DMS114 treated with DMSO at 0.1 percent for 48 hours (cell line): ENCODE measurements around the gene YEATS4.
"Not testable (repeated sequence)": the region's sequence is repeated elsewhere in the genome, so short reads cannot be mapped to it uniquely, and the experiment has no call there.

Source experiments
- DNase-seq: peaks from one replicate; lab custom pipeline; 2025; ENCODE audit not compliant: unreplicated experiment; lab: John Stamatoyannopoulos, UW

YEATS4 gene

DNA sequence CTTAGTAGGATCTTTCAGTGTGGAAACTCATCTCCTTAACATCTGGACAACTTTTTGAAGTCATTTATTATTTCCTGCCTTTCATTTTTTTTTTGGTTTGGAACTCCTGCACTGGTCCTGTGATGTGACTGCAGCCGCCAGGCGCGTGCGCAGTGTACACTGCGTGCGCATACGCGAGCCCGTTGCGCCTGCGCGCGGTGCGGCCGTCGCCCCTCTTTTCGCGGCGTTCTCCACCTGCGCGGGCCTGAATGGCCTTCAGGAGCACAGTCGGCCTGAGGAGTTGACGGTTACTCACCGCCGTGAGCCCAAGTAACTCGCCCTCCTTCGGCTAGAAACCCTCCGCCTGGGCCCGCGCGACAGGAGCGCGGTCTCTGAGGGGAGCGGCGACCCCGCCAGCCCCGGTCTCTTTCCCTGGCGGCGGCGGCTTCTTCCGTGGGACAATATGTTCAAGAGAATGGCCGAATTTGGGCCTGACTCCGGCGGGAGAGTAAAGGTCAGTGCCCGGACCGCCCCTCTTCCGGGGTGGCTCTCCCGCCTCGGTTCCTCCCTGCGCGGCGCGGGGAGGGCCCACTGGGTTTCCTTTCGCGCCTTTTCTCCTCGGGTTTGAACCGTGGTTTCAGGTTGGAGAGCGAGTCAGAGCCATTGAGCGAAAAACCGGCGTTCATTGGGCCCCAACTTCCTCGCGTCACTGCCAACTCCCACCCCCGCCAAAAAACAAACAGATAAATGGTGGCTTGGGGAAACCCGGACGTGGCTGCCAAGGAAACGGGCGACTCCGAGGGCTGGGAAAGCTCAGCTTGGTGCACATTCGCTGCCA is at the start of gene YEATS4:
Gene YEATS4 (plus strand): TSS at position 213 of the 817 bp plus-strand sequence. CDS start 230 bp downstream, at position 443.
- peak; percentile 95 for DNase-seq

DNA sequence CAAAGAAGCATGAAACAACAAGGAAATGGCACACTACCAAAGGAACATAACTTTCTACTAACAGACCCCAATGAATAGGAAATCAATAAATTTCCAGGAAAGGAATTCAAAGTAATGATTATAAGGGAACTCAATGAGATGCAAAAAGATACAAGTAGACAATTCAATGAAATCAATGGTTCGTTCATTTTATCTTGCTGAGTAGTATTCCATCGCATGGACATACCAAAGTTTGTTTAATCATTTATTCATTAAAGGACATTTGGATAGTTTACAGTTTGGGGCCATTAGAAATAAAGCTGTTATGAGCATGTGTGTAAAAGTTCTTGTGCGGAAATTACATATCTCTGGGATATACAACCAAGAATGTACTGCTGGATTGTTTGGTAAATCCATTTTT is 46.3 kb upstream of the YEATS4 start:
- DNase-seq: no peak

DNA sequence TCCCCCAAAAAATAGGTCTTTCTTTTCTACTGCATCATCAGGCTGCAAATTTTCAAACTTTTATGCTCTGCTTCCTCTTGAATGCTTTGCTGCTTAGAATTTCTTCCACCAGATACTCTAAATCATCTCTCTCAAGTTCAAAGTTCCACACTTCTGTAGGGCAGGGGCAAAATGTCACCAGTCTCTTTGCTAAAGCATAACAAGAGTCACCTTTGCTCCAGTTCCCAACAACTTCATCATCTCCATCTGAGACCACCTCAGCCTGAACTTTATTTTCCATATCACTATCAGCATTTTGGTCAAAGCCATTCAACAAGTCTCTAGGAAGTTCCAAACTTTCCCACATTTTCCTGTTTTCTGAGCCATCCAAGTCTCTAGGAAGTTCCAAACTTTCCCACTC is 42.8 kb upstream of the YEATS4 start:
- DNase-seq: not testable (repeated sequence)

DNA sequence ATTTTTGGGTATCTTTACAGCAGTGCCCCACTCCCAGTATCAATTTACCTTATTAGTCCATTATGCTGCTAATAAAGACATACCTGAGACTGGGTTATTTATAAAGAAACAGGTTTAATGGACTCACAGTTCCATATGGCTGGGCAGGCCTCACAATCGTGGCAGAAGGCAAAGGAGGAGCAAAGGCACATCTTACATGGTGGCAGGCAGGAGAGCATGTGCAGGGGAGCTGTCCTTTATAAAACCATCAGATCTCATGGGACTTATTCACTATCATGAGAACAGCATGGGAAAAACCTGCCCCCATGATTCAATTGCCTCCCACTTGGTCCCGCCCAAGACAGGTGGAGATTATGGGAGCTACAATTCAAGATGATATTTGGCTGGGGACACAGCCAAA is 42.3 kb upstream of the YEATS4 start:
- DNase-seq: not testable (repeated sequence)

DNA sequence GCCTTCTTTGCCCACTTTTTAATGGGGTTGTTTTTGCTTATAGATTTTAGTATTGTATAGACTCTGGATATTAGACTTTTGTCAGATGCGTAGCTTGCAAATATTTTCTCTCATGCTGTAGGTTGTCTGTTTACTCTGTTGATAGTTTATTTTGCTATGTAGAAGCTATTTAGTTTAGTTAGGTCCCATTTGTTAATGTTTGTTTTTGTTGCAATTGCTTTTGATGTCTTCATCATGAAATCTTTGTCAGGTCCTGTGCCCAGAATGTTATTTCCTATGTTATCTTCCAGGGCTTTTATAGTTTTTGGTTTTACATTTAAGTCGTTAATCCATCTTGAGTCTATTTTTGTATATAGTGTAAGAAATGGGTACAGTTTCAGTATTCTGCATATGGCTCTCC is 41.3 kb upstream of the YEATS4 start:
- DNase-seq: no peak

DNA sequence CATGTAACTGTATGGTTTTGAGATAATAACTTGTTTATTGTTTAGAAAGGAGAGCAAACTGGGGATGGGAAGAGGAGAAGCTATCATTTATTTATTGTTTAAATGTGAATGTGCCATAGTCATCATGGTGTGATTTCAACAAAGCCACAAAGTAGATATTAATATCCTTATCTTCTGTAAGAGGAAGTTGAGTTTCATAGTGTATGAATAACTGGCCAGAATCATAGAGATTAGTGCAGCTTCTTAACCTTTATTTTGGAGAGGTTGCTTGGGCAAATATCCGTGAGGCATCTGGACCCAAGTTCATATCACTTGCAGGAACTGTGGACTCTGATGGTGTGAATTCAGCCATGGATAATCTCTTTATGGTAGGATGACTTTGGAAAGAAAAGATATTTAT is 38.2 kb upstream of the YEATS4 start:
- no peak for DNase-seq

DNA sequence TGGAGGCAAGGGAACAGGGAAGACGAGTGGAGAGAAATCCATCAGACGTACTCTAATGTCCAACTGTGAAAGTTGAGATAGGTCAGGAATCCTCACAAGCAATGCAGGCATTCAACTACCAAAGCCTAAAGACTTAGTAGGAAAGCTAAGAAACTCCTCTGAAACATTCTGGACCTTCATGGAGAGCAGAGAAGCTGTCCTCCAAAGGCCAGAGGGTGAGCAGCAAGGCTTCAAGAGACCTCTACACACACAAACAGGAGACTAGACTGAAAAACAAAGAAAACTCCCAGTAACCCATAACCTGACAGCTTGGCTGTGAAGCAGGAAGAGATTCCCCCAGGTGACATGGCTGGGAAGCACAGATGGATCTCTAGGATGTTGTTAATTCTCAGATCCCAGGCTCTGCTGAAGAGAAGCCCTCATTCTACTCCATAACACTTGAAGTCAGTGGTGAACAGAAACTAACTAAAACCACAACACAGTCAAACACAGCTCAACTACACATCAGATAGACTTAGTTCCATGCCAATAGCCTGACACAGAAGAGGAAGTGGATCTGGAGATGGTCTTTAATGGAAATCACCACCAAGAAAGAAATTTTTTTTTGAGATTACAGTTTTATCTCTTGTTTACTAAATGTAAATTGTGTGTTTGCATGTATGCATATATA is 34.6 kb upstream of the YEATS4 start:
- DNase-seq: no peak

DNA sequence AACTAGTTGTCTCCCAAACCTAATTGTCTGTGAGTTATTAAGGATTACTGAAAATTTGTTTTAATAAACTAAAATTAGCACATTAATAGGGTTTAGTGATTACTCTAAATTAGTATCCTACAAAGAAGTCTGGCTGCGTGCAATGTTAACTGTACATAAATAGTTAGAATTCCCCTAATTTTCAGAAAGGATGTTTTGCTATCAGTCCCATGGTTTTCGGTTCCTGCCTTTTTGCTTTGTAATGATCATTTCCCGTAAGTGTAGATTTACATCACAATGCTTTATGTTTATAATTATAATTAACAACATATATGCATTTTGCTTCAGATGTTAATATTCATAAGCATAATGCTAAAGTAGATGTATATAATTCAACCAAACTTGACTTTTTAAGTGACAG is 31.1 kb upstream of the YEATS4 start:
- DNase-seq: no peak

DNA sequence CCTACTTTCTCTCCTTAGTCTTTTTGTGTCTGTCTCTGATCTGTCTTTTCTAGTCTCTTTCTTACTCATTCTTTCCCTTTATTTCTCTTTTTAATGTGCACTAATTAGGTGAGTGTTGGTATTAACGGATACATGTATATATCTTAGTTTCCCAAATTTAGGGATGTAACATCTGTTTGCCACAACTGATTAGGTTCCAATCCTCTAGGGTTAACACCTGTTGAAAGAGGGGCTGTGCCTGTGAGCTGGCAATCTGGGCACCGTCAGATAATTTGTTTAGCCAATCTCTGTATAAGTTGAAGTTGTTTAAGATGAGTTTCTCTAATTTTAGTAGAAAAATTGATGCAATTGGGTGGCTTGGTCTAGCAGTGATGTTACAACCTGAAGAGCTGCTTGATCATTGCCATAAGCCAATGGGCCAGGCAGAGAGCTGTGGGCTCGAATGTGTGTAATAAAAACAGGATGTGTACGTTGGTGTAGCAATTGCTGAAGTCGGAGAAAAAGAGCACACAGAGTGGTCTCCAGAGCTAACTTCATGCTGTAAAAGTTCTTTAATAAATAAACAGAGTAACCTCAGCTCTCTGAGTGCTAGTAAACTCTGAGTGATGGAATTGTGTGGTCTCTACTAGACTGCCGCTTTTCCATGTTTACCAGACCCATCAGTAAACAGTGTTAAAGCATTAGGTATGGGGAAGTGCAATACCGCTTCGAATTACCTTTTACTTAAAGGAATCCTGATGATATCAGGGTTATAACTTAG is 29.7 kb upstream of the YEATS4 start:
- no peak for DNase-seq

DNA sequence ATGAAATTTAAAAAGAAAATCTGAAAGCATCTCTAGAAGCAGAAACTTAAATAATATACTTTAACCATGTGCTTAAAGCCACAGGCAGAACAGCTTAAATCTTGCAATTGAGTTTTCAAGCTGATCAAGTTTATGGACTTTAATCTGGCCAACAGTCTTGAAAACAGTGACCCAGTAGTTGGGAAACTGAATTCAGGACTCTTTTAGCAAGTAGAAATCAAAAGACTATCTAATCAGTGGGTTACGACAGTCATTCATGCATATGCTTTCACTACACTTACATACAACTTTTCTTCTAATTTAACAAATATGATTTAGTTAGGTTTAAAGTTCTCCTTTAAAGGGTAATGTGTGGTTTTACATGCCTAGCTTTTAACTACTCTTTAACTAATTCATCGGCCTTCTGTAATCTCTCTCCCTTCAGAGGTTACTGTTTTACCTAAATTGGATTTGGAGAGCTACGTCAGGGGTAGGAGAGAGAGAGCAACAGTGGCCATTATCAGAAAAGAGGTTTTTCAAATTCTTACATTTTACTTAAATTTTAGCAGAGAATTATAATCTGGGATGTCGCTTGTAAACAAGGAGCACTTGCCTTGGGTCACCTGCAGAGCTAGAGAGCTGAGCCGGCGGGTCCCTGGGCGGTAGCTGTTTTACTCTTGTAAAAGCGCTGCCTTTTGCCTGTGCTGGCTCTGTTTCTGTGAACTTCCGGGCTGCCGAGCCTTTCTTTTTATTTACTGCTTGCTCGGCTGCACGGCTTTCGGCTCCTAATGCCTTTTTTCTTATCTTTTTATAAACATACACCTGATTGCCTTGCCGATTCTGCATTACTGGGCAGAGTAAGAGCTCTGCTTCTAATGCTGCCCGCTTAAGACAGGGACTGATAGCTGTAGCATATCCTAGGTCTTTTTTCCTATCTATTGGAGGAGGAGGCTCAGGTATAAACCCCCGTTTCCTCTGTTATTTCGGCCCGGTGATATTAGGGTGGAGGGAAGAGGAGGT is 28.8 kb upstream of the YEATS4 start:
- no peak for DNase-seq

DNA sequence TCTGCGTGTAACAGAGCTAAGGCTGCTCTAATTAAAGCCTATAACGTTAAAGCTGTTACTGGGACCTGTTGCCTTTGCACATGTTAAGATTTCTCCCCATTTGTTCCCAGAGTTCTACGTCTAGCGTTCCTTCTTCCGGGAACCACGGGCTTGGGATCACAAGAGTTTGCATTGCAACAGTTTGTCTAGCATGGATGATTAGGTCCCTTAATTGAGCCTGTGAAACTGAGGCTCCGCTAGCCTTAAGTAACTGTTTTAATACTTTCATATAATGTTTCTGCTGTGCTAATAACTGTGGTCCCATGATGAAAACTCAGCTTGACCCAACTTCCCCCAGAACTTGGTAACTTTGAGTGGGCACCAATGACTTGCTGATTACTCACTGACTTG is 28.0 kb upstream of the YEATS4 start:
- no peak for DNase-seq

DNA sequence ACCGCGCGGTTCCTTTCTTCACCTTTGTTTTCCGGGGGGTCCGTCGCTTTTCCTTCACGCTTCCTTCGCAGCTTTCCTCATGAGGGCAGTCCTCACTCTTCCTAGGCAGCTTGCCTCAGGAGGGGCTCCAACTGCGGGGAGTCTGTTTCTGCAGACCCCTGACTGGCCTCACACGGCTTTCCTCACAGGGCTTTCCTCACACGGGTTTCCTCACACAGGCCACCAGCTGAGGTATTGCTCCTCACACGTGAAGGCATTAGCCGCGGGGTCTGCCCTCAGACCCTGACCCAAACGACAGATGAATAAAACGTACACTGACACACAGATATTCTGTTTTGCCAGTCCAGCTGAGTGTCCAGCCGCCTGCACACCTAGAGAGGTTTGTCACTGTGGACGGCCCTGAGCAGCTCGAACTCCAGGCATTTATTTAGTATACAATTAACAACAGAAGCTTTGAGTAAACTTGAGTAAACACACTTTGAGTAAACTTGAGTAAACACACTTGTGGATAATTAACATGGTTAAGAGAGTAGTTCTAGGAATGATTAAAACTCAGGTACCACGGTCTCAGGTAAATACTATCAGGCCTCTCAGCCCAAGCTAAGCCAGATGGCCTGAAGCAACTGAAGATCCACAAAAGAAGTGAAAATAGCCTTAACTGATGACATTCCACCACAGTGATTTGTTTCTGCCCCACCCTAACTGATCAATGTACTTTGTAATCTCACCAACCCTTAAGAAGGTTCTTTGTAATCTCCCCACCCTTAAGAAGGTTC is 27.4 kb upstream of the YEATS4 start:
- no peak for DNase-seq

DNA sequence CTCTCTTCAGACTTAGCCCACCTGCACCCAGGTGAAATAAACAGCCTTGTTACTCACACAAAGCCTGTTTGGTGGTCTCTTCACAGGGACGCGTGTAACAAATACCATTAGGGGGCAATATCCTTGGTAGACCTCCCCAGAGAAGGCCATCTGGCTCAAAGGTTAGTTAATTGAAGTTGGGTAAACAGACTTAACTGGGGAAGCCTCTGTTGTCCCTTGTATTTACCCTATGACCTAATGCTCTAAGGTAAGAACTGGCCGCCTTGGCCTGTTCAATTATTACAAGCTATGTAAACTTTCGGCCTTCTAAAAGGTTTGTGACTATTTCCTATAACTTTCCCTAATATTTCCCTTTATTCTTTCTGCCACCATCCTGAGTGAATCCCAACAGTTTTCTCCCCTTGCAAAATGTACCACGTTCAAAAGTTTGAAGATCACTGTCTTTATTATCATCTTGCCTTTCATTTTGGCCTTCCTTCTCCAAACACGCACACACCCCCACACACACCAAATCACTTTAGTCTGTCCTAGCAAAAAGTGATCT is 26.7 kb upstream of the YEATS4 start:
- no peak for DNase-seq

DNA sequence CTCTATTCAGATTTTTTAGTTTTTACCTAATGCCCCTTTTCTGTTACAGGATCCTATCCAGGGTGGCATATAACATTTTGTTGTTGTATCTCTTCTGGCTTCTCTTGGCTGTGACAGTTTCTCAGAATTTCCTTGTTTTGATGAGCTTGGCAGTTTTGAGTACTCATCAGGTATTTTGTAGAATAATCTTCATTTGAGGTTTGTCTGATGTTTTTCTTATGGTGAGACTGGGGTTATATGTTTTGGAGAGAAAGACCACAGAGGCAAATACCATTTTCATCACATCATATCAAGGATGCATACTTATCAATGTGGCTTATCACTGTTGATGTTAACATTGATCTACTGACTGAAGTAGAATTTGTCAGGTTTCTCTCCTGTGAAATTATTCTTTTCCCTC is 25.4 kb upstream of the YEATS4 start:
- no peak for DNase-seq

DNA sequence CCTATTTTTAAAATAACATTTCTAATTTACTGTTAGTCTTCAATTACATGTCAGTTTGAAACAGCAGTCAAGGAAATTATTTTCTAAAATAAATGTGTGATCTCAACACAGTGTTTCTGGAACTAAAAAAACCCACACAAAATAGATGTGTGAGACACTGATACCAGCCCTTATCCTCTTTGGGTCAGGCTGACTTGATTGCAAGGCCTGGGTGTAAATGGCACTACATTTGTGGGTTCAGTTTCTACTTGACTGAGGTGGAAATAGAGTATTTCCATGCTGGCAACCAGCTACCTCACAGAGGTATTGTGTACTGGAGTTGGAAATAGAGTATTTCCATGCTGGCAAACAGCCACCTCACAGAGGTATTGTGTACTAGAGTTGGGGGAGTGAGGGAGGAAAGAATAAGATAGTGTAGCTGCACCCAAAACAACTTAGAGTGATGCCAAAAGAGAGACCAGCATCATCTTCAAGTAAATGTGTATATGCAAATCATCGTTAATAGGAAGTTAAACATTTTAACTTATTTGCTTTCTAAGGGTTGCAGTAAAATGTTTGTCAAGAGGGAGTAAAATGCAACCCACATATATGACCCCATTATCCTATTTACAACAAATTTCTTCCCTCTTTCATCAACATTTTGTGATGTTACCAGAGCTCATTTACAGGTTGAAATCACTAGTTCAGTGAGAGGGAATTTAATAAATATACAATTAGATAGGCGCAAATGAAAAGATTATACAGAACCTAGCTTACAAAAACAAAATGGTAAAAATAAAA is 22.0 kb upstream of the YEATS4 start:
- no peak for DNase-seq

DNA sequence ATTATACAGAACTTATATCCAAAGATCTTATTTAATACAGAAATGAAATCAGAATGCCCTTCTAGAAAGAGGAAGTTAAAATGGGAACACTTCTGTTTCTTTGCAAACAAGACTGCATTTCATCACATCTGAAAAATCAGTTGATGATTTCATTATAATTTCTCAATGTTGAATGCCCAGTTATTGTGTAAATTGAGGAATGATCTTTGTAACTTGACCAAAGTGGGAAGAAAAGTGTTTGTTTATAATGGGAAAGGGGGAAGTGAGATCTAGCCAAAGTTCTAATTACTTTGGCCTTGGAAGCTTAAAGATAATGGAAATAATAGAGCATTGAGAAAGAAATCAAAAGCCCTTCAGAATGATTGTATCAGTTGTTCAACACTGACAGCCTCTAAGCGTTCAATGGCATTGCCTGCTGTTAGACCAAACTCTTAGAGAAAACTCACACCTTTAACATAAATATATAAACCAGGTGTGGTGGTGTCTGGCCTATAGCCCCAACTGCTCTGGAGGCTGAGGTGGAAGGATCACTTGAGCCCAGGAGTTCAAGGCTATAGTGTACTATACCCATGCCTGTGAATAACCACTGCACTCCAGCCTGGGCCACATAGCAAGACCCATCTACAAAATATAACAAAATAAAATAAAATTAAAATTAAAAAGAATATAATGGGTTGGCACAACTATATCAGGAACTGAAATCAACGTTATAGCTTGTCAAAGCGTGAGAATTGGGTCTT is 21.3 kb upstream of the YEATS4 start:
- no peak for DNase-seq

DNA sequence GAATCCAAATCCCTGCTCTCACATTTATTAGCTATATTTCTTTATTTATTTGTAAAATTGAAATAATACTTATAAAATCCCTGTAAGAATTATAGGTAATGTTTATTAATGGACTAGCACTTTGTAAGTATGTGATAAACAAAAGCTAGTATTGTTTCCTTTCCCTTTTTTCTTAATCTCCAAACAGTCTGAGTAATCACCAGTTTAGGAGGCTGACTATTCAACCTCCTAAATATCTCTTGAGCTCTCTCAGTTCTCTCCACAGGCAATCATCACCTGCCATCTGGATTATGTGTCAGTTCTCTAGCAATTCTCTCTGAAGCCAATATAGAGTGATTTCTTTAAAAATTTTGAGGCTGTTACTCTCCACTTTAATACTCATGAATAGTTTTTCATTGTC is 20.6 kb upstream of the YEATS4 start:
- no peak for DNase-seq

DNA sequence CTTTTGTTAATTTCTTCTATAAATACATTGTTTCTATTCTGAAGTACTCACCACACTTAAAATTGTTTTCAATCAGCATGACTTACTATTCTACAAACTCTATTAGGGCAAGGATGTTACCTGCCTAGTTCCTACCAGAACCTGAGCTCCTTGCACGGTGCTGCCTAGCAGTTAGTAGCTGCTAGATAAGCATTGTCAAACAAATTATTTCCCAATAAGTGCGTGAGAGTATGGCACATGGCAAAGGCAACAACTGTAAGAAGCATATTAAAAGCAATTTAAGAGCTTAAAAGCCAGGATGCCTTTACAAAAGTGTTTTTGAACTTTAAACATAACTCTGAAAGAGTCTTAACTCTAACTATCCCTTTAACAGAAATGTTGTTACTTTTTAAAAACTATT is 19.5 kb upstream of the YEATS4 start:
- DNase-seq: no peak
